Measurements from ENCODE around the gene TOM1L1. TPM values are rescaled to one million over a fixed set of nuclear protein-coding genes. Genes with fewer than 3 reads are reported as not detected.

TOM1L1 gene
- polyA plus RNA-seq, 1 experiment = 37.8 TPM

DNA sequence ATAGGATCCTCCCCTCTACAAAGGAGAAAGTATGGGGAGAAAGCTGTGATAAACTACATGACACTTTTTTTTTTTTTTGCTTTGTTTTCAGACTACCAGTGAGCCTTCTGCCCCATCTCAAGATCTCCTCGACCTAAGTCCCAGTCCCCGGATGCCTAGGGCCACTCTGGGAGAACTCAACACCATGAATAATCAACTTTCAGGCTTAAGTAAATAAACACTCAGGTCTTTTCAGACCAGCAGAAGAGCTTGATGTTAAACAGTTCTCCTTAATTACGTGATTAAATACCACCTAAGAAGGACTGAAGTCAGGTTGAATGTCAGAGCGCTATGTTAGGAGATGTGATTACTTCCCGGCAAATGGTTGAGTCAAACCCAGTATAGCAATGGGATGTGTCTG, 36.4 kb downstream of the TOM1L1 start:
- H3K27ac ChIP-seq (ENCODE audit: low read depth, low read length) = no peak overlapping the region
- no peak overlapping the region for H3K4me3 ChIP-seq (ENCODE audit: low read depth, low read length)
- DNase-seq (ENCODE audit: low read depth, low spot score) = no peak
- H3K9me3 ChIP-seq (ENCODE audit: control insufficient read depth, insufficient read depth, low read length) = no peaks in the 10 kb centered on the region
- TF ChIP-seq, protein P1, sequence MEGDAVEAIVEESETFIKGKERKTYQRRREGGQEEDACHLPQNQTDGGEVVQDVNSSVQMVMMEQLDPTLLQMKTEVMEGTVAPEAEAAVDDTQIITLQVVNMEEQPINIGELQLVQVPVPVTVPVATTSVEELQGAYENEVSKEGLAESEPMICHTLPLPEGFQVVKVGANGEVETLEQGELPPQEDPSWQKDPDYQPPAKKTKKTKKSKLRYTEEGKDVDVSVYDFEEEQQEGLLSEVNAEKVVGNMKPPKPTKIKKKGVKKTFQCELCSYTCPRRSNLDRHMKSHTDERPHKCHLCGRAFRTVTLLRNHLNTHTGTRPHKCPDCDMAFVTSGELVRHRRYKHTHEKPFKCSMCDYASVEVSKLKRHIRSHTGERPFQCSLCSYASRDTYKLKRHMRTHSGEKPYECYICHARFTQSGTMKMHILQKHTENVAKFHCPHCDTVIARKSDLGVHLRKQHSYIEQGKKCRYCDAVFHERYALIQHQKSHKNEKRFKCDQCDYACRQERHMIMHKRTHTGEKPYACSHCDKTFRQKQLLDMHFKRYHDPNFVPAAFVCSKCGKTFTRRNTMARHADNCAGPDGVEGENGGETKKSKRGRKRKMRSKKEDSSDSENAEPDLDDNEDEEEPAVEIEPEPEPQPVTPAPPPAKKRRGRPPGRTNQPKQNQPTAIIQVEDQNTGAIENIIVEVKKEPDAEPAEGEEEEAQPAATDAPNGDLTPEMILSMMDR (IDR thresholded peaks at IDR 0.05; ENCODE audit: low read depth, low read length) = no peak
- ChIA-PET CTCF (no interaction called here), POLR2A (no interaction called here)
- no peaks in the 10 kb centered on the region for H3K27me3 ChIP-seq (ENCODE audit: control insufficient read depth, insufficient read depth, low read length)

DNA sequence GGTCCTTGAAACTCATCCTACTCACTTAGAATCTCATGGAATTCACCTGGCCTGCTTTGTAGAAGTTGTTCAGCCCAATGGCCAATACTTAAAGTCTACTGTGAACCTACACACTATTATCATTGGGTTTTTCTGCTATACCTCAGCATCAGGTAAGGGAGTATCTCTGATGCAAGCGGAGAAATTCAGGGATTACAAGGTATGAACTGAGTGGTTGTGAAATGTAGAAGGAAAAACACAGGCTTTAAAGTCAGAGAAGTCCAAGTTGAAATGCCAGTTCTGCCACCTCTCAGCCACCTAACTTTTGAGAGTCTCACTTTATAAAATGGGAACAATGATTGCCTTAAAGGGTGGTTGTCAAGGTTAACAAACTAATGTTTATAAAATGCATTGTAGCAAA, 36.8 kb downstream of the TOM1L1 start:
- Histone ChIP-seq H3K9me3 (ENCODE audit: control insufficient read depth, insufficient read depth, low read length) (no peaks in the 10 kb centered on the region), H3K4me3 (ENCODE audit: low read depth, low read length) (no peak overlapping the region), H3K27me3 (ENCODE audit: control insufficient read depth, insufficient read depth, low read length) (no peaks in the 10 kb centered on the region), H3K27ac (ENCODE audit: low read depth, low read length) (no peak overlapping the region)
- DNase-seq (ENCODE audit: low read depth, low spot score) = no peak
- TF ChIP-seq, protein P1 (IDR thresholded peaks at IDR 0.05; ENCODE audit: low read depth, low read length) = no peak
- CTCF ChIA-PET = no interaction called here
- POLR2A ChIA-PET = no interaction called here

DNA sequence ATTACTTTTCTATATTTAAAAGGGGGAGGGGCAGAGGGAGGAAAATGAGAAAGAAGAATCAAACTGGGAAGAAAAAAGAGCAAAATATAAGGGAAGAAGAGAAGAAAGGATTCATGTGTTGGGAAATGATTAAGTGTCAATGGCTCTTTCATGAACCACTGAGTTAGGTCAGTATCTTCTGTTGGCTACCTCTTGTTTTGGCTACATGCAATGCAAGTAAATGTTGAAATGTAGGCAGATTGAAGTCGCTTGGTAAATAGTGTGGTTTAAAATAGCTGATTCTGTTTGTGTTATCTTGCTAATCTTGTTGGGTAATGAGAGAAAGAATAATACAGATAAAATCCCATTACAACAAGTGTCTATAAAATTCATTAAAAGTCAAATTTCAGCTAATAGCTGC, 40.6 kb downstream of the TOM1L1 start:
- no peak overlapping the region for H3K4me3 ChIP-seq (ENCODE audit: low read depth, low read length)
- DNase-seq (ENCODE audit: low read depth, low spot score) = no peak
- no peaks in the 10 kb centered on the region for H3K27me3 ChIP-seq (ENCODE audit: control insufficient read depth, insufficient read depth, low read length)
- H3K27ac ChIP-seq (ENCODE audit: low read depth, low read length) = no peak overlapping the region
- ChIA-PET CTCF (no interaction called here), POLR2A (no interaction called here)
- H3K9me3 ChIP-seq (ENCODE audit: control insufficient read depth, insufficient read depth, low read length) = no peaks in the 10 kb centered on the region
- TF ChIP-seq, protein P1 (IDR thresholded peaks at IDR 0.05; ENCODE audit: low read depth, low read length) = no peak

DNA sequence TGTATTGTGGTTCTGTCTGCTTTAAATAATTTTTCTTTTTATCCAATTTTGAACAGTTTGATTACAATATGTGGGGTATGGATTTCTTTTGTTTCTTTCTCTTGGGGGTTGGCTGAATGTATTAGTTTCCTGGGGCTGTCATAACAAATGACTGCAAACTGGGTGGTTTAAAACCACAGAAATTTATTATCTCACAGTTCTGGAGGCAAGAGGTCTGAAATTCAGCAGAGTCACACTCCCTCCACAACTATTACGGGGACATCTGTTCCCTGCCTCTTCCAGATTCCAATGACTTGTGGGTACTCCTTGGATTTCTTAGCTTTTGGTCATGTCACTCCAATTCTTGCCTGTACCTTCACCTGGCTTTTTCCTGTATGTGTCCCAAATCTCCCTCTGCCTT, 44.1 kb downstream of the TOM1L1 start:
- no peak for DNase-seq (ENCODE audit: low read depth, low spot score)
- ChIA-PET POLR2A (no interaction called here), CTCF (interaction anchor here (1.0 kb wide), 1 partner anchor 15 kb away, joined by 4 read pairs; no protein-coding TSS in a partner anchor)
- Histone ChIP-seq H3K27ac (ENCODE audit: low read depth, low read length) (no peak overlapping the region), H3K9me3 (ENCODE audit: control insufficient read depth, insufficient read depth, low read length) (no peaks in the 10 kb centered on the region), H3K27me3 (ENCODE audit: control insufficient read depth, insufficient read depth, low read length) (no peaks in the 10 kb centered on the region), H3K4me3 (ENCODE audit: low read depth, low read length) (no peak overlapping the region)
- TF ChIP-seq, protein P1 (IDR thresholded peaks at IDR 0.05; ENCODE audit: low read depth, low read length) = no peak

DNA sequence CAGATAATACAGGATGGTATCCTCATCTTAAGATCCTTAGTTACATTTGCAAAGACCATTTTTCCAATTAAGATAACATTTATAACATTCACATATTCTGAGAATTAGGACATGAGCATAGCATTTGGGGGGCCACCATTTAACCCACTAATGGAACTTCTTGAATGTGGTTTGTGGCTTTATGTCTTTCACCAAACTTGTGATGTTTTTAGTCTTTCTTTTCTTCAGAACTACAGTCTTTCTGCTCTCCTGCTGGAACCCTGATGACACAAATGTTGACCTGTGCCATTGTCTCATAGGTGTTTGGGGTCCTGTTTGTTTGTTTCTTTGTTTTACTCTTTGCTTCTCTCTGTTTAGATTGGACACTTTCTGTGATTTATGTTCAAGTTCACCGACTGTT, 44.6 kb downstream of the TOM1L1 start:
- Histone ChIP-seq H3K27me3 (ENCODE audit: control insufficient read depth, insufficient read depth, low read length) (no peaks in the 10 kb centered on the region), H3K9me3 (ENCODE audit: control insufficient read depth, insufficient read depth, low read length) (no peaks in the 10 kb centered on the region), H3K27ac (ENCODE audit: low read depth, low read length) (no peak overlapping the region), H3K4me3 (ENCODE audit: low read depth, low read length) (no peak overlapping the region)
- TF ChIP-seq, protein P1 (IDR thresholded peaks at IDR 0.05; ENCODE audit: low read depth, low read length) = no peak
- no peak for DNase-seq (ENCODE audit: low read depth, low spot score)
- ChIA-PET POLR2A (no interaction called here), CTCF (interaction anchor here (0.7 to 1.0 kb wide), 2 partner anchors 16 to 54 kb away, joined by 3 to 4 read pairs; no protein-coding TSS in a partner anchor)
